Activated T-cell treated with anti-CD3 and anti-CD28 coated beads, Interleukin-2, amount 50 U/mL, for 24 hours (primary cell): ENCODE measurements around the gene LAIR2.
"Not testable (repeated sequence)": the region's sequence is repeated elsewhere in the genome, so short reads cannot be mapped to it uniquely, and the experiment has no call there.

Source experiments
- DNase-seq: peaks from one replicate; pipeline ENCODE4 v3.0.0-alpha.2; 2020
- H3K27ac Mint-ChIP-seq: 2 replicates; pipeline ENCODE4 v1.8.0; 2020; ENCODE audit warnings: mild to moderate bottlenecking, mixed read lengths
- H3K27me3 Mint-ChIP-seq: 2 replicates; pipeline ENCODE4 v1.8.0; 2020; ENCODE audit warnings: mixed read lengths
- H3K36me3 Mint-ChIP-seq: 2 replicates; pipeline ENCODE4 v1.8.0; 2020; ENCODE audit warnings: low read depth, mixed read lengths
- H3K4me1 Mint-ChIP-seq: 2 replicates; pipeline ENCODE4 v1.8.0; 2020; ENCODE audit warnings: low read depth, mixed read lengths
- H3K4me3 Mint-ChIP-seq: 2 replicates; pipeline ENCODE4 v1.8.0; 2020; ENCODE audit warnings: mild to moderate bottlenecking, moderate library complexity, mixed read lengths
- H3K9me3 Mint-ChIP-seq: 2 replicates; pipeline ENCODE4 v1.8.0; 2020; ENCODE audit warnings: mixed read lengths

The LAIR2 gene

DNA sequence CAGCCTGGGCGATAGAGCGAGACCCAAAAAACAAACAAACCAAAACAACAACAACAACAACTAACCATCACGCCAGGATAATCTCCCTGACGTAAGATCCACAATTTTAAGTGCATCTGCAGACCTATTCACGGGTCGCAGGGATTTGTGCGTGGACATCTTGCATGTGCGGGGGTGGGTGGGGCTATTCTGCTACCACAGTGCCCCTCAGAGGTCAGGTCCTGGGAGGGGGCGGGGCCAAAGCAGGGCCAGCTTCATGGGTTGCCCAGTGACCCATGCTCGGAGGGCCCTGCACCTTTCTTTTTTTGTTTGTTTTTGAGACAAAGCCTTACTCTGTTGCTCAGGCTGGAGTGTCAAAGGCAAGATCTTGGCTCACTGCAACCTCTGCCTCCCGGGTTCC lies 26.9 kb upstream of the LAIR2 start:
- Mint-ChIP-seq H3K4me3 (no peak overlapping the region), H3K27ac (no peak overlapping the region), H3K9me3 (no peaks in the 10 kb centered on the region), H3K4me1 (peaks cover 9% of the 10 kb centered on the region), H3K36me3 (no peaks in the 10 kb centered on the region), H3K27me3 (peaks cover 41% of the 10 kb centered on the region)
- no peak for DNase-seq

DNA sequence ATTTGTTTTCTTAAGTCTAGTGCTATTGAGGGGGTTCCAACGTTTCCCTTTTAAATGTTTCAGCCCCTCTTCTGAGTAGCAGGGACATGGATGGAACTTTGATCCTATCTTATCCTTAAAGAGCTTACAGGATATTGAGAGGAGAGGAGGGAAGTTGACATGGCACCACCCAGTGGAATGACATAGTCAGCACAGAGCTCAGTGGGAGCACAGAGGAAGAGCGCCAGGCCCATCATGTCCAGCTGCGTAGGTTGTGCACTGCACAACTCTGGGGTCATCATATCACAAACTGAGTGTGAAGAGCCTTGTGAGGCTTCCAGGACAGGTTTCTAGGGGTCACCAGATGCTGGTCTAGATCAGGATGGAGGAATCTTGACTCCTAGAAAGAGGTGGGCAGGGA lies 25.0 kb upstream of the LAIR2 start:
- no peak for DNase-seq
- no peak overlapping the region for H3K27ac Mint-ChIP-seq
- no peaks in the 10 kb centered on the region for H3K9me3 Mint-ChIP-seq
- peaks cover 44% of the 10 kb centered on the region for H3K27me3 Mint-ChIP-seq
- H3K4me3 Mint-ChIP-seq = no peak overlapping the region
- H3K4me1 Mint-ChIP-seq = peaks cover 12% of the 10 kb centered on the region
- H3K36me3 Mint-ChIP-seq = no peaks in the 10 kb centered on the region

GRCh38 chr19:54478677-54479266 lies 23.9 kb upstream of the LAIR2 start:
- no peaks in the 10 kb centered on the region for H3K9me3 Mint-ChIP-seq
- H3K4me3 Mint-ChIP-seq = no peak overlapping the region
- peaks cover 9% of the 10 kb centered on the region for H3K4me1 Mint-ChIP-seq
- peaks cover 40% of the 10 kb centered on the region for H3K27me3 Mint-ChIP-seq
- H3K27ac Mint-ChIP-seq = no peak overlapping the region
- no peaks in the 10 kb centered on the region for H3K36me3 Mint-ChIP-seq
- DNase-seq = no peak

- H3K4me1 Mint-ChIP-seq = peaks cover 9% of the 10 kb centered on the region
- H3K27me3 Mint-ChIP-seq = peaks cover 38% of the 10 kb centered on the region
- H3K4me3 Mint-ChIP-seq = no peak overlapping the region
- DNase-seq = no peak
- no peak overlapping the region for H3K27ac Mint-ChIP-seq
- H3K9me3 Mint-ChIP-seq = no peaks in the 10 kb centered on the region
- H3K36me3 Mint-ChIP-seq = no peaks in the 10 kb centered on the region
Observed at GRCh38 chr19:54480051-54480450, 22.6 kb upstream of the LAIR2 start.

DNA sequence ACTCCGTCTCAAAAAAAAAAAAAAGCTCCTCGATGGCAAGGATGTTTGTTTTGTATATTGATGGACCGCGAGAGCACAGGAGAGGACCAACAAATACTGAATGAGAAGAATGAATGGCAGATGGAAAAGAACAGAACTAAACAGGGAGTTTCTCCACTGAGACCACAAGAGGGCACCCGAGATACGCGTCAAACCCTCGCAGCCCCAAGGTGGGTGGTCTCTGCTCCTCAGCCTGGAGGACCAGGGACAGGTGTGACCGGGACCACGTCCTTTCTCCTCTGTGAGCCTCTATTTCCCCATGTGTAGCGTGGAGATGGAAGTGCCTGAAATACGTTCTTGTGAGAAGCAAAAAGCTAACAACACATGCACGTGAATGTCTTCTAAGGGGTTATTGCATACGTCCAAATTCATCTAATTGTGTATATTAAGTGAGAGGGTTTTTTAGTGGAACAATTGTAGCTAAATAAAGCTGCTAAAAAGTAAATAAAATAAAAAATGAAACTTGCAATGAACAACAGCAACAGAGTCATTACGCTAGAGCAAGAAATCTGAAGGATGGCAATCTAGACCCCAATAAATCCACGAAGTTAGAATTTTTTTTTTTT lies 21.2 kb upstream of the LAIR2 start:
- no peaks in the 10 kb centered on the region for H3K9me3 Mint-ChIP-seq
- peak; percentile 60 for DNase-seq
- no peak overlapping the region for H3K4me3 Mint-ChIP-seq
- H3K27me3 Mint-ChIP-seq = peaks cover 41% of the 10 kb centered on the region
- no peaks in the 10 kb centered on the region for H3K36me3 Mint-ChIP-seq
- no peak overlapping the region for H3K27ac Mint-ChIP-seq
- peaks cover 13% of the 10 kb centered on the region for H3K4me1 Mint-ChIP-seq

- Mint-ChIP-seq H3K27me3 (peaks cover 34% of the 10 kb centered on the region), H3K4me1 (peaks cover 13% of the 10 kb centered on the region), H3K9me3 (no peaks in the 10 kb centered on the region), H3K27ac (no peak overlapping the region), H3K4me3 (no peak overlapping the region), H3K36me3 (no peaks in the 10 kb centered on the region)
- no peak for DNase-seq
Observed at GRCh38 chr19:54482889-54483288, 19.7 kb upstream of the LAIR2 start.

DNA sequence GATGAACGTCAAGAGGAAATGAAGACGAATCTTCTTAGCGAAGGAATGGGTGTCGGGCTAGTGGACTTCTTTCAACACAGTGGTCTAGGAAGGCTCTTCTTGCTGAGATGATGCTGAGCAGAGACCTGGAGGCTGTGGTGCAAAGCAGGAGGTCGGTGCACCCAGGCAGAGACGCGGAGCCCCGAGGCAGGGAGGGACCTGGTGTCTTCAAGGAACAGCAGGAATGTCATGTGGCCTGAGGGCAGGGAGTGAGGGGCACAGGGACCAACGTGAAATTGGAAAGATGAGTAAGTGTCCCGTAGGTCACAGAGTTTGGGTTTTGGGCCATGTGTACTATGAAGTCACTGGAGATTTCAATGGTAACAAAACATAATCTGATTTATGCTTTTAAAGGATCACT lies 18.2 kb upstream of the LAIR2 start:
- H3K27me3 Mint-ChIP-seq = peaks cover 26% of the 10 kb centered on the region
- peaks cover 13% of the 10 kb centered on the region for H3K4me1 Mint-ChIP-seq
- H3K4me3 Mint-ChIP-seq = no peak overlapping the region
- no peak overlapping the region for H3K27ac Mint-ChIP-seq
- no peaks in the 10 kb centered on the region for H3K9me3 Mint-ChIP-seq
- no peak for DNase-seq
- no peaks in the 10 kb centered on the region for H3K36me3 Mint-ChIP-seq

GRCh38 chr19:54485851-54486250 lies 16.8 kb upstream of the LAIR2 start:
- Mint-ChIP-seq H3K27ac (no peak overlapping the region), H3K4me3 (no peak overlapping the region), H3K4me1 (peaks cover 13% of the 10 kb centered on the region), H3K27me3 (peaks cover 20% of the 10 kb centered on the region), H3K9me3 (no peaks in the 10 kb centered on the region), H3K36me3 (no peaks in the 10 kb centered on the region)
- DNase-seq = no peak

- no peak for DNase-seq
- no peaks in the 10 kb centered on the region for H3K36me3 Mint-ChIP-seq
- no peak overlapping the region for H3K4me3 Mint-ChIP-seq
- H3K9me3 Mint-ChIP-seq = no peaks in the 10 kb centered on the region
- H3K4me1 Mint-ChIP-seq = peaks cover 3% of the 10 kb centered on the region
- no peak overlapping the region for H3K27ac Mint-ChIP-seq
- H3K27me3 Mint-ChIP-seq = peaks cover 26% of the 10 kb centered on the region
Observed at GRCh38 chr19:54489341-54489740, 13.3 kb upstream of the LAIR2 start.

GRCh38 chr19:54489766-54490165 lies 12.9 kb upstream of the LAIR2 start:
- peaks cover 25% of the 10 kb centered on the region for H3K27me3 Mint-ChIP-seq
- no peaks in the 10 kb centered on the region for H3K36me3 Mint-ChIP-seq
- DNase-seq = no peak
- no peak overlapping the region for H3K4me3 Mint-ChIP-seq
- no peaks in the 10 kb centered on the region for H3K9me3 Mint-ChIP-seq
- H3K27ac Mint-ChIP-seq = no peak overlapping the region
- H3K4me1 Mint-ChIP-seq = peaks cover 3% of the 10 kb centered on the region

DNA sequence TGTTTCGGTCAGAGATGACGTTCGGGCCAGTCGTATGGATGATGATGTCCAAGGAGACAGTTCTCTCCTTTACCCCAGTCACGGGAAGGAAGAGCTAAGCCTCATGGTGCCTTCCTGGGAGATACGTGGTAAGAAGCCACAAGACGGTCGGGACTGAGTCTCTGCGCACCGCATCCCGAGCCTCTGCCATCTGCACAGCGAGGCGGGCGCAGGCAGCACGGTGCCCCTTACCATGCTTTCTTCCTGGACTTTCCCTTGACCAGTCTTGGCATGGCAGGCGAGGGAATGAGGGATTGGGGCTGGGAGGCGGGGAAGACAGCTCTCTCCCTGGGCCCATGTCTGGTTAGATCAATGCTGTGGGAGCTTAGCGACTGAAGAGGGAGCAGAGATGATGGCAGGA lies 10.1 kb upstream of the LAIR2 start:
- Mint-ChIP-seq H3K36me3 (no peaks in the 10 kb centered on the region), H3K4me1 (peaks cover 6% of the 10 kb centered on the region), H3K27ac (no peak overlapping the region), H3K9me3 (no peaks in the 10 kb centered on the region), H3K27me3 (peaks cover 36% of the 10 kb centered on the region), H3K4me3 (no peak overlapping the region)
- DNase-seq = no peak

- Mint-ChIP-seq H3K27me3 (peaks cover 37% of the 10 kb centered on the region), H3K4me1 (peaks cover 11% of the 10 kb centered on the region)
- not testable (repeated sequence) for H3K4me3 Mint-ChIP-seq, H3K36me3 Mint-ChIP-seq, H3K27ac Mint-ChIP-seq, H3K9me3 Mint-ChIP-seq, DNase-seq
Observed at GRCh38 chr19:54493056-54493455, 9.6 kb upstream of the LAIR2 start.

DNA sequence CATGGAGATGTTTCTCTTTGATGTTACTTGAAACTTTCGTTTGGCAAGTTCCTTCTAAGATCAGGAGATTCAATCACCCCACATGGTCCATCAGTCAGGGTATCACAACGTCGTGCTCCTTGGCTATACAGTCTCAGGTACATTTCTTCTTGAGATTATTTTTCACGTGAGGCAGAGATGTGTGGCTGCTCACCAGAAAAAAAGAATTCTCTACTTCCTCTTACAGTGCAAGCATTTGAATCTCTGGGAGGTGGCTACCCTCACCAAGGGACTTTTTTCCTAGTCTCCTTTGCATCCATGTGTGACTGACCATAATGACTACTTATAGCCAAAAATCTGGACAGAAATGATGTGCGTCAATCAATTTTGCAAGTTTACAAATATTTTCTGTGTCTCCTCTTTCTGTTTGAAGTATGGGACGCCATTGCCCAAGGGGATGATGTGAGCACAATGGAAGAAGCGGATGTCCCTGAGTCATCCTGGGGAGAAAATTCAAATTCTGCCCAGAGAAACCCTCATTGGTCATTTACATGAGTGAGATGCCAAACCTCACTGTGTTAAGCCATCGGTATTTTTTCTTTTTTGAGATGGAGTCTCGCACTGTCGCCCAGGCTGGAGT lies 8.6 kb upstream of the LAIR2 start:
- no peaks in the 10 kb centered on the region for H3K9me3 Mint-ChIP-seq

DNA sequence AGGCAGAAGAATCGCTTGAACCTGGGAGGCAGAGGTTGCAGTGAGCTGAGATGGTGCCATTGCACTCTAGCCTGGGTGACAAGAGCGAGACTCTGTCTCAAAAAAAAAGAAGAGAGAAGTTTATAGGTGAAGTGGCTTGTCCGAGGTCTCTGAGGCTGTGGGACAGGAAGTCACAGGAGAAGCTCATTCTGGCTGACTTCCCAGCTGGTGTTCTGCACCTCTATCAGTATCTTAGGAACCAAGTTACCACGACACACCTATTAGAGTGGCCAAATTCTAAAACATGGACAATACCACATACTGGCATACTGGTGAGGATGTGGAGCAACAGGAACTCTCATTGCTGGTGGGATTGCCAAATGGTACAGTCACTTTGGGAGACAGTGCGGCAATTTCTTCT lies 7.3 kb upstream of the LAIR2 start:
- not testable (repeated sequence) for DNase-seq, H3K27ac Mint-ChIP-seq, H3K4me3 Mint-ChIP-seq, H3K36me3 Mint-ChIP-seq, H3K9me3 Mint-ChIP-seq
- Mint-ChIP-seq H3K27me3 (peaks cover 46% of the 10 kb centered on the region), H3K4me1 (peaks cover 22% of the 10 kb centered on the region)

More for the DNA sequence above, 8.6 kb upstream of the LAIR2 start:
- H3K4me1 Mint-ChIP-seq = peaks cover 20% of the 10 kb centered on the region
- no peaks in the 10 kb centered on the region for H3K36me3 Mint-ChIP-seq
- H3K27ac Mint-ChIP-seq = no peak overlapping the region
- DNase-seq = no peak
- peaks cover 40% of the 10 kb centered on the region for H3K27me3 Mint-ChIP-seq
- no peak overlapping the region for H3K4me3 Mint-ChIP-seq

DNA sequence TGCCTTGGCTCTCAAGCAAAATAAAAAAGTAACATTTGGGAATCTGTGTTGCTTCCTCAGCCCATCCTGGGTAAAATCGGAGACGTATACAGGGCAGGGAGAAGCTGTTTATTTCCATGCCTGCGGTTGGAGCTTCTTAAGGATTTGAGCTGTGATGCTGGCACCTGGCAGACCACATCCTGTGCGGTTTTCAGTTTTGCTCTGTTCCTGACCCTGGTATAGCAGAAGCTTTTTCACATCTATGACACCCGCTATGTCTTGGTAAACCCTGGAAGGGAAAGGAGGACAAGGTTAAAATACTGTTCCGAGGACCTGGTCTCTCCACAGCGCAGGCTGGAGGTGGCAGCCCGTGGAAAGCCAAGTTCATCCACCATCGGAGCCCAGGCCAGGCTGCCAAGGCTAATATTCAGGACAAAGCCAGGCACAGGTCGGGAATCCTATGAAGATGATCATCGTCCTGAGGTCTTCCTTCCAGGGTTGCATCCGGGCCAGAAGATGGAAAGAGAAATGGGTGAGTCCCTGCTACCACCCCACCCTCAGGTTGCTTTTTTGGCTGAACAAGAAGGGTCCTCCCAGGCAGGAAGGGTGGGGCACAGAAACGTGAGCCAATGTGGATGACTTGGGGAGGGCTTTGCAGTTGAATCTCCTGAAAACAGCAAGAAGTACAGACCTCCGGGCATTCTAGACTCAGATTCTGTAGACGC lies 4.7 kb upstream of the LAIR2 start:
- H3K4me1 Mint-ChIP-seq = peaks cover 28% of the 10 kb centered on the region
- not testable (repeated sequence) for H3K36me3 Mint-ChIP-seq, H3K9me3 Mint-ChIP-seq, DNase-seq, H3K27ac Mint-ChIP-seq, H3K4me3 Mint-ChIP-seq
- H3K27me3 Mint-ChIP-seq = peaks cover 42% of the 10 kb centered on the region
